ENCODE results near the gene TRERF1.

The TRERF1 gene

GRCh38 chr6:42453031-42453653 is 1.4 kb upstream of the TRERF1 start:
- Histone ChIP-seq H3K4me1 (peaks cover 31 to 42% (median 39%) of the 10 kb centered on the region in 10 experiments), H3K9me3 (replicated peaks in 1 of 11) (no peaks in the 10 kb centered on the region), H3K4me3 (peak overlapping the region; percentile 76 to 92 (median 83)), H3K4me2 (peak overlapping the region; percentile 85 to 98 (median 95)), H4K20me1 (no peaks in the 10 kb centered on the region), H3K9ac (peak overlapping the region; percentile 80 to 95 (median 90)), H3K27me3 (peaks cover 0 to 14% (median 0%) of the 10 kb centered on the region in 11 experiments; a peak in 4 of 22 replicates), H3K27ac (peak overlapping the region in 10 of 11 experiments; percentile 76 to 97 (median 92); a peak in 19 of 22 replicates), H3K36me3 (no peaks in the 10 kb centered on the region)
- TF ChIP-seq Cebpa-rat (IDR thresholded peaks at IDR 0.05): no peak

DNA sequence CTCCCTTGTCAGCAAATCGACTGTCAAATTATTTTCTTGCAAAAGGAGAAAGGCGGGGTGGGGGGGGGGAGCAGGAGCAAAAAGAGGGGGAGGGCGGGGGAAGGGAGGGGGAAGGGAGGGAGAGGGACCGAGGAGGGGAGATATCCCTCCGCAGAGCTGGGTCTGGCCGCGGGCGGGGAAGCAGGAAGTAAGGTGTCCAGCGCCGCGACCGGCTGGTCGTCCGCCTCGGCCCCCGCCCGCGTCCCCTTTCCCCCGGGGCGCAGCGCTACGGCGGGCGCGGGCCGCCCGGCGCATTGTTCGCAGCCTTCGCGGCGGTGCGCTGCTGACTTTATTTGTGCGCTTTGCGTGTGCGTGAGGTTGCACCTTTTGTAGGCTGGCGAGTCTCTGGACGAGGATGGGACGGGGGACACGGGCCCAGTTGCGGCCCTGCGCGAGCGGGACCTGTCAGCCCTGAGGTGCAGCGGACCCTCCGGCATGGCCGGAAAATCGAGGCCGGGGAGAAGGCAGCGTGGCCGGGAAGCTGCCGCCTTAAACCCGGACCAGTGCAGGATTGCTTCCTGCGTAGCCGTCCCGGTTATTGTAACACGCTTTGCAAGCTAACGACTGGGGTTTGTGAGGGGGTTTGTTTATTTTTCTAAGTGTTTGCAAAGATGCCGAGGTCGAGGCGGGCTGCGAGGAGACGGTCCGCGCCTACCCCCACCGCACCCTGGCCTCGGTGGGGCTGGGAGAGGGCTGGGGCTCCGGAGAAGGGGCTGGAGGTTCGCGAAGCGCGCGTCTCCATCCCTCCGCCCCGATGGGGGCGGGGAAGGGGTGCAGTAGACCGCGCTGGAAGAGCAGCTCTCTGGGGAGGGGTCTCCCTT is 675 bp upstream of the TRERF1 start:
- Histone ChIP-seq H3K4me3 (peak overlapping the region; percentile 76 to 92 (median 83)), H3K9ac (peak overlapping the region; percentile 80 to 95 (median 90)), H3K36me3 (no peaks in the 10 kb centered on the region; a peak in 2 of 22 replicates), H3K4me1 (peaks cover 34 to 50% (median 46%) of the 10 kb centered on the region in 10 experiments), H3K4me2 (peak overlapping the region; percentile 91 to 98 (median 96)), H4K20me1 (no peaks in the 10 kb centered on the region), H3K9me3 (replicated peaks in 1 of 11) (no peaks in the 10 kb centered on the region), H3K27me3 (peaks cover 0 to 14% (median 0%) of the 10 kb centered on the region in 11 experiments; a peak in 4 of 22 replicates), H3K27ac (peak overlapping the region; percentile 76 to 97 (median 90))
- TF ChIP-seq Cebpa-rat (IDR thresholded peaks at IDR 0.05): no peak

DNA sequence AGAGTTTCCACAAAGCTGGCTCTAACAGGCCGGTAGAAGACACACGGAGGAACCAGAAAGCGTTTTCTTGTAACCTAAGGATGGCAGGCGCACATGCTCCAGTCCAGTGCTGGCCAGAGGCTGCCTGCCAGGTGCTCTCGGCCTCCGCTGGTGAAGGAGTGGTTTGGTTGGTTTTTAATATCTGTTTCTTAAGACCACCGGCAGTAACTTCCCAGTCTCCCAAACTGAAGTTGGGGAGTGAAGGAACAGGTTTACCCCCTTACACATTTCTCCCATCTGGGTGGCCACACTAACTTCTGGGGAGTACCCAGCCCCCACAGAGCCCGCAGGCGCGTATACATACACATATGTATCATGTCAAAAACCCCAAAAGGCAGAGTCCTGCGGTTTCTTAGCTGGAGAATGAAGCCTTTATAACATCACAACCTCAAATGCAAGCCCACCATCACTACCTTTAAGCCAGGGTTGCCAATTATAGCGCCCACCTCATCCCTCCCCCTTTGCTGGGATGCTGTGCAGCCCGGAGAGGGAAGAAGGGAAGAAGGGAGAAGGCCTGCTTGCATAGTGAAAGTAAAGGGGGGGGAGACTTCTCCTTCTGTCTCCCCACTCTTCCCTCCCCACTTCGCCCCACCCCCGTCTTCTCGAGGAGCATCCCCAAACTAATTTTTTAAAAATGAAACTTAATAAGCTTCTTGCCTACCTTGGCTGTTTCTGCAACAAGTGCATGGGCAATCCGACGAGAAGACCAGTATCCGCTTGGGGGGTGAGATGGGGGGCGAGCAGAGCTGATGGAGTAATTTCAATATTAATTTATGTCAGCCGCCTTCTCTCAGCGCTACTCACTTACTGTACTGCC is 1.0 kb downstream of the TRERF1 start:
- Histone ChIP-seq H3K27ac (peak overlapping the region in 10 of 11 experiments; percentile 37 to 97 (median 86); a peak in 19 of 22 replicates), H3K4me1 (peaks cover 34 to 61% (median 52%) of the 10 kb centered on the region in 10 experiments), H3K4me2 (peak overlapping the region; percentile 88 to 97 (median 94)), H3K27me3 (peaks cover 0 to 14% (median 0%) of the 10 kb centered on the region in 11 experiments; a peak in 4 of 22 replicates), H3K4me3 (peak overlapping the region; percentile 76 to 92 (median 83)), H4K20me1 (0 out of 22 replicates have a peak, but pooled peaks cover 0 to 6% (median 0%) of the 10 kb centered on the region in 11 experiments), H3K9me3 (replicated peaks in 1 of 11) (peaks cover 0 to 4% (median 0%) of the 10 kb centered on the region in 11 experiments; a peak in 1 of 22 replicates), H3K9ac (peak overlapping the region; percentile 68 to 95 (median 90)), H3K36me3 (peaks cover 0 to 15% (median 0%) of the 10 kb centered on the region in 11 experiments; a peak in 5 of 22 replicates)
- no peak for TF ChIP-seq Cebpa-rat (IDR thresholded peaks at IDR 0.05)

GRCh38 chr6:42449917-42450476 is 1.7 kb downstream of the TRERF1 start:
- H3K4me1 ChIP-seq: peaks cover 34 to 61% (median 53%) of the 10 kb centered on the region in 10 experiments
- peaks cover 0 to 4% (median 0%) of the 10 kb centered on the region in 11 experiments; a peak in 1 of 22 replicates for H3K9me3 ChIP-seq (replicated peaks in 1 of 11)
- H3K27ac ChIP-seq: peak overlapping the region in 10 of 11 experiments; percentile 10 to 97 (median 86); a peak in 19 of 22 replicates
- H4K20me1 ChIP-seq: 0 out of 22 replicates have a peak, but pooled peaks cover 0 to 6% (median 0%) of the 10 kb centered on the region in 11 experiments
- H3K27me3 ChIP-seq: peaks cover 0 to 14% (median 0%) of the 10 kb centered on the region in 11 experiments; a peak in 4 of 22 replicates
- peak overlapping the region; percentile 88 to 97 (median 94) for H3K4me2 ChIP-seq
- peaks cover 0 to 16% (median 0%) of the 10 kb centered on the region in 11 experiments; a peak in 5 of 22 replicates for H3K36me3 ChIP-seq
- peak overlapping the region; percentile 68 to 95 (median 90); a peak in 21 of 22 replicates for H3K9ac ChIP-seq
- TF ChIP-seq Cebpa-rat (IDR thresholded peaks at IDR 0.05): no peak
- peak overlapping the region; percentile 76 to 92 (median 83) for H3K4me3 ChIP-seq

- peaks cover 0 to 6% (median 0%) of the 10 kb centered on the region in 11 experiments; a peak in 1 of 22 replicates for H4K20me1 ChIP-seq
- H3K27me3 ChIP-seq: peaks cover 0 to 8% (median 0%) of the 10 kb centered on the region in 11 experiments; a peak in 4 of 22 replicates
- H3K4me2 ChIP-seq: peak overlapping the region; percentile 88 to 97 (median 94)
- peak overlapping the region; percentile 36 to 97 (median 79); a peak in 21 of 22 replicates for H3K27ac ChIP-seq
- peaks cover 31 to 63% (median 48%) of the 10 kb centered on the region in 10 experiments for H3K4me1 ChIP-seq
- peak overlapping the region; percentile 61 to 95 (median 90); a peak in 21 of 22 replicates for H3K9ac ChIP-seq
- H3K4me3 ChIP-seq: peak overlapping the region; percentile 76 to 92 (median 83)
- H3K36me3 ChIP-seq: peaks cover 0 to 16% (median 0%) of the 10 kb centered on the region in 11 experiments; a peak in 5 of 22 replicates
- H3K9me3 ChIP-seq (replicated peaks in 1 of 11): peaks cover 0 to 4% (median 0%) of the 10 kb centered on the region in 11 experiments; a peak in 1 of 22 replicates
- no peak for TF ChIP-seq Cebpa-rat (IDR thresholded peaks at IDR 0.05)
Measured at GRCh38 chr6:42448927-42449659, 2.6 kb downstream of the TRERF1 start.

DNA sequence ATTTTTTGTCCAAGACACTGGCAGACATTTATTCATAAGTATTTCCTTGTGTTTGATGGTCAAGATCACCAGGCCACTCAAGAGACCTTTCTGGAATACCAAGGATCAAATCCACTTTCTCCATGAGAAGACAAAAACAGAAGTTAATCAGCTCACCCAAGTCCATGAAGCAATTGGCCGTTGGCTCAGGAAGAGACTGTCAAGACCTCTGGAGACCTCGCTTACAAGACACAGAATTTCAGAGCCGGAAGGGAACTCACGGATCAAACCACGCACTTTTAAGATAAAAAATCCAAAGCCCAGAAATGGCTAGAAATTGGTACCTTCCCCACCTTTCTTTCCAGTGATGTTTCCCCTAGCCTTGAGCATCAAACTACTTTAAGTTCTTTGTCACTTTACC is 3.3 kb downstream of the TRERF1 start:
- peak overlapping the region; percentile 76 to 92 (median 83); a peak in 18 of 20 replicates for H3K4me3 ChIP-seq
- H4K20me1 ChIP-seq: peaks cover 0 to 6% (median 0%) of the 10 kb centered on the region in 11 experiments; a peak in 1 of 22 replicates
- H3K9ac ChIP-seq: peak overlapping the region; percentile 61 to 95 (median 90); a peak in 21 of 22 replicates
- H3K36me3 ChIP-seq: peaks cover 0 to 16% (median 0%) of the 10 kb centered on the region in 11 experiments; a peak in 5 of 22 replicates
- H3K4me1 ChIP-seq: peaks cover 27 to 56% (median 41%) of the 10 kb centered on the region in 10 experiments
- peaks cover 0 to 4% (median 0%) of the 10 kb centered on the region in 11 experiments; a peak in 1 of 22 replicates for H3K9me3 ChIP-seq (replicated peaks in 1 of 11)
- H3K27me3 ChIP-seq: peaks cover 0 to 1% (median 0%) of the 10 kb centered on the region in 11 experiments; a peak in 3 of 22 replicates
- H3K4me2 ChIP-seq: peak overlapping the region; percentile 88 to 97 (median 94)
- H3K27ac ChIP-seq: peak overlapping the region; percentile 36 to 97 (median 79); a peak in 21 of 22 replicates
- no peak for TF ChIP-seq Cebpa-rat (IDR thresholded peaks at IDR 0.05)
